Measurements from ENCODE around the gene GP1BA. TPM values are rescaled to one million over a fixed set of nuclear protein-coding genes. Genes with fewer than 3 reads are reported as not detected.
A peak's percentile ranks its signal among the peaks of the same experiment; 100 is the strongest.

Gene GP1BA
- total RNA-seq, 1 experiment from 2014 or later: not detected

DNA sequence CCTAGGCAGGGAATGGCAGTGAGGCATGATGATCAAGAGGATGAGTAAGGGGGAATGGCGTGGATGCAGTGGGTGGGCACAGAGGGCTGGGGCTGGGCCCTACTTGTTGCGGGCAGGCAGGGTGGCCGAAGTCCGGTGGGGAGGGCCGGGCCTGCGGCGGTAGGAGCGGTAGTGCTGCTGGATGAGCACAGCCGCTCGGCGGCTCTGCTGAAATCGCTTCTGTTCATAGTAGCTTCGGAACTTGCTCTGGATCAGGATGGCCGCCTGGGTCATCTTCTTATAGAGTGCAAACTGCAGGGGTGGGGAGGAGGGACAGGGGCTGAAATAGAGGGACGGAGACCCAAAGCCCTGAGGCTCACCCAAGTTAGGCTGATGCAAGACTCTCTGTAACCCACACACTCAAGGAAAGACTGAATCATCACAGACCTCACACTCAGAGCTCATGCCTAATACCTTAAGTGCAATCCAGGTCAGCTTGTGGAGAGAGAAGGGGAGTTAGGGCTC lies 37.0 kb downstream of the GP1BA start:
- H3K4me1 ChIP-seq (ENCODE audit: insufficient read depth, low read length, poor library complexity, severe bottlenecking): peaks cover 17% of the 10 kb centered on the region
- ChIA-PET POLR2A (ENCODE audit: low non-redundant PET) (no interaction called here), CTCF (no interaction called here)
- no TSS peak for BruUV-seq (replicated peaks)
- TF ChIP-seq CTCF (conservative IDR thresholded peaks at IDR 0.05; ENCODE audit: low read depth, low read length): no peak
- no peak for TF ChIP-seq EZH2 (IDR thresholded peaks at IDR 0.05; ENCODE audit: borderline replicate concordance, low read depth, low read length, poor library complexity, severe bottlenecking)
- H3K36me3 ChIP-seq (ENCODE audit: insufficient read depth, low read length, poor library complexity, severe bottlenecking): peaks cover 12% of the 10 kb centered on the region
- no peaks in the 10 kb centered on the region for H3K9me3 ChIP-seq (ENCODE audit: low read depth, low read length, poor library complexity, severe bottlenecking)
- intact Hi-C loops (cut with micrococcal nuclease; ENCODE audit: unreplicated experiment): no loop called here
- H3K27me3 ChIP-seq (replicated peaks; ENCODE audit: insufficient read depth, low read depth, low read length, poor library complexity): no peaks in the 10 kb centered on the region
- H3K27ac ChIP-seq (ENCODE audit: low read depth, low read length, poor library complexity, severe bottlenecking): peak overlapping the region; percentile 94
- peak overlapping the region; percentile 59 for H3K4me3 ChIP-seq (ENCODE audit: low read depth, low read length, poor library complexity, severe bottlenecking)
- DNase-seq (ENCODE audit: low spot score): no peak

DNA sequence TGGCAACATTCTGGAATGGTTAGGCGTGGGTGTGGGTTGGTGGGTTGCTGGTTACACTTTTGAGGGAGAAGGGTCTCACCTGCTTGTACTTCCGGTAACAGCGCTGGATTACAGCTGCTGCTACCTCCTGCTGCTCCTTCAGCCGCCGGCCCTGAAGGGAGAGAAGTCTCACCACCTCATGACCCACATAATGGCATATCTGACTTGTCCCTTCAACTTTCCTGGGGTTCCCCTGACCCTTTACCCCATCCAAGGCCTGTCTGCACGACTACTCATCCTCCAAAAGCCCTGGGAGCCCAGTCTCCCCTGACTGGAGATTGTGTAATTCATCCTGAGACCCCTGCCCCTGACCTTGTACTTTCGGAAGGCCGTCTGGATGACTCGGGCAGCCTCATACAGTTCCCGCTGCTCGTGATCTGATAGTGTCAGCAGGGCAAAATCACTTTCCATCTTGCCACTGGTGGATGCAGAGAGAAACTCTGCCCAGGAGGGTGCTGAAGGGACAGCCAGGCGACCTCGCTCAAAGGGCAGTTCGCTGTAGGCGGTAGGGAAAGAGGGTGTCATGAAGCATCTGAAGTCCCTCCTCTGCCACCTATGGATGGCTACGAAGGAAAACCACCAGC lies 37.6 kb downstream of the GP1BA start:
- Histone ChIP-seq H3K27me3 (replicated peaks; ENCODE audit: insufficient read depth, low read depth, low read length, poor library complexity) (no peaks in the 10 kb centered on the region), H3K9me3 (ENCODE audit: low read depth, low read length, poor library complexity, severe bottlenecking) (no peaks in the 10 kb centered on the region), H3K36me3 (ENCODE audit: insufficient read depth, low read length, poor library complexity, severe bottlenecking) (peaks cover 12% of the 10 kb centered on the region), H3K4me1 (ENCODE audit: insufficient read depth, low read length, poor library complexity, severe bottlenecking) (peaks cover 17% of the 10 kb centered on the region), H3K4me3 (ENCODE audit: low read depth, low read length, poor library complexity, severe bottlenecking) (peak overlapping the region; percentile 59), H3K27ac (ENCODE audit: low read depth, low read length, poor library complexity, severe bottlenecking) (peak overlapping the region; percentile 94)
- intact Hi-C loops (cut with micrococcal nuclease; ENCODE audit: unreplicated experiment): no loop called here
- ChIA-PET CTCF (no interaction called here), POLR2A (ENCODE audit: low non-redundant PET) (no interaction called here)
- DNase-seq (ENCODE audit: low spot score): no peak
- no TSS peak for BruUV-seq (replicated peaks)
- TF ChIP-seq EZH2 (IDR thresholded peaks at IDR 0.05; ENCODE audit: borderline replicate concordance, low read depth, low read length, poor library complexity, severe bottlenecking): no peak
- TF ChIP-seq CTCF (conservative IDR thresholded peaks at IDR 0.05; ENCODE audit: low read depth, low read length): no peak

- no peak for TF ChIP-seq CTCF (conservative IDR thresholded peaks at IDR 0.05; ENCODE audit: low read depth, low read length)
- H3K36me3 ChIP-seq (ENCODE audit: insufficient read depth, low read length, poor library complexity, severe bottlenecking): peaks cover 9% of the 10 kb centered on the region
- no peak for DNase-seq (ENCODE audit: low spot score)
- H3K27ac ChIP-seq (ENCODE audit: low read depth, low read length, poor library complexity, severe bottlenecking): peak overlapping the region; percentile 21
- intact Hi-C loops (cut with micrococcal nuclease; ENCODE audit: unreplicated experiment): no loop called here
- peaks cover 17% of the 10 kb centered on the region for H3K4me1 ChIP-seq (ENCODE audit: insufficient read depth, low read length, poor library complexity, severe bottlenecking)
- H3K27me3 ChIP-seq (replicated peaks; ENCODE audit: insufficient read depth, low read depth, low read length, poor library complexity): no peaks in the 10 kb centered on the region
- no TSS peak for BruUV-seq (replicated peaks)
- ChIA-PET CTCF (no interaction called here), POLR2A (ENCODE audit: low non-redundant PET) (no interaction called here)
- no peak overlapping the region for H3K4me3 ChIP-seq (ENCODE audit: low read depth, low read length, poor library complexity, severe bottlenecking)
- no peaks in the 10 kb centered on the region for H3K9me3 ChIP-seq (ENCODE audit: low read depth, low read length, poor library complexity, severe bottlenecking)
Observed at GRCh38 chr17:4970273-4970672, 38.2 kb downstream of the GP1BA start.
